ACC112 (cell line): Measurements from ENCODE around the gene SEPTIN12.
"Not testable (repeated sequence)": the region's sequence is repeated elsewhere in the genome, so short reads cannot be mapped to it uniquely, and the experiment has no call there.

Source experiments
- H2AFZ ChIP-seq: fragments of 200-600 bp; sonication (generic); one replicate; pipeline ENCODE4 v1.6.0; 2017; ENCODE audit warnings: antibody characterized with exemption, low read length; ENCODE audit not compliant: unreplicated experiment
- H3K27ac ChIP-seq: fragments of 200-600 bp; sonication (generic); 2 replicates; pipeline ENCODE4 v1.5.1; 2014; ENCODE audit warnings: low read depth, mild to moderate bottlenecking, antibody characterized with exemption, low read length, moderate library complexity
- H3K27me3 ChIP-seq: fragments of 200-600 bp; sonication (generic); 2 replicates; pipeline ENCODE4 v1.6.1; 2014; ENCODE audit warnings: mild to moderate bottlenecking, antibody characterized with exemption, low read length, moderate library complexity, mixed read lengths; ENCODE audit not compliant: insufficient read depth
- H3K36me3 ChIP-seq: fragments of 200-600 bp; sonication (generic); 2 replicates; pipeline ENCODE4 v1.6.1; 2016; ENCODE audit warnings: mild to moderate bottlenecking, antibody characterized with exemption, low read length, moderate library complexity, mixed read lengths; ENCODE audit not compliant: insufficient read depth
- H3K4me1 ChIP-seq: fragments of 200-600 bp; sonication (generic); one replicate; pipeline ENCODE4 v1.6.1; 2016; ENCODE audit warnings: low read length, mixed read lengths; ENCODE audit not compliant: insufficient read depth, unreplicated experiment, control insufficient read depth
- H3K4me3 ChIP-seq: fragments of 200-600 bp; sonication (generic); 2 replicates; pipeline ENCODE4 v1.5.1; 2014; ENCODE audit warnings: mild to moderate bottlenecking, low read depth, low read length
- H3K79me2 ChIP-seq: fragments of 200-600 bp; sonication (generic); one replicate; pipeline ENCODE4 v1.6.0; 2016; ENCODE audit warnings: low read length; ENCODE audit not compliant: control insufficient read depth, unreplicated experiment, insufficient read depth

Gene SEPTIN12

DNA sequence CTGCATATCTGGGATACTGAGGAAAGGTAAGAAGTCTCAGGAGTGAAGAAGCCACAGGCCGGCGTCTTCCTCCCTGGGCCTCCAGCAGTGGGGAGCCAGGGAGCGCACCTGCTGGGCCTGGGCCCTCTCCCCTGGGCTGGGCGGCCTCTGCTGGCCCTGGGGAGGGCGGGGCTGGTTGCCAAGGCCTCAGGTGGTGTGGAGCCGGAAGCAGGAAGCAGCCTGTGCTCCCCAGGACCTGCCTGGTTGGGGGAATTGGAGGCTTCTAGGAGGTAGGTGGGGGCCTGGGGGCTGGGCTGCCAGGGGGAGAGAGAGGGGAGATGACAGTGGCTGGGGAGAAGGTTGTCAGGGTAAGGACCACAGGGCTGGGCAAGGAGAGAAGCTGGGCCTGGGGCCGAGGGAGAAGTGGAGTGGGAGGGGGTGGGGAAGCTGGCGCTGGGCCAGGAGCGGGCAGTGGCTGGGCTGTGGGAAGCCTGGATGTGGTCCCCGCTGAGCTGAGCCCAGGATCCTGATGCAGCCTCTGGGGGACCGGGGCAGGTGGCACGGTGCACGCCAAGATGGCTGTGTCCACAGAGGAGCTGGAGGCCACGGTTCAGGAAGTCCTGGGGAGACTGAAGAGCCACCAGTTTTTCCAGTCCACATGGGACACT, 7.2 kb upstream of the SEPTIN12 start, which contains the start of gene SMIM22:
SMIM22 (plus strand) TSS at position 189 of the 647 bp plus-strand sequence; CDS start at position 555, 366 bp downstream.
- H2AFZ ChIP-seq, result no peak within 1 kb of the TSS
- no peaks in the 10 kb centered on the region for H3K36me3 ChIP-seq
- no peaks in the 10 kb centered on the region for H3K79me2 ChIP-seq
- no peak within 1 kb of the TSS for H3K27ac ChIP-seq
- no peak within 1 kb of the TSS for H3K4me3 ChIP-seq
- H3K27me3 ChIP-seq, result no peaks in the 10 kb centered on the region
- H3K4me1 ChIP-seq, result no peaks in the 10 kb centered on the region

DNA sequence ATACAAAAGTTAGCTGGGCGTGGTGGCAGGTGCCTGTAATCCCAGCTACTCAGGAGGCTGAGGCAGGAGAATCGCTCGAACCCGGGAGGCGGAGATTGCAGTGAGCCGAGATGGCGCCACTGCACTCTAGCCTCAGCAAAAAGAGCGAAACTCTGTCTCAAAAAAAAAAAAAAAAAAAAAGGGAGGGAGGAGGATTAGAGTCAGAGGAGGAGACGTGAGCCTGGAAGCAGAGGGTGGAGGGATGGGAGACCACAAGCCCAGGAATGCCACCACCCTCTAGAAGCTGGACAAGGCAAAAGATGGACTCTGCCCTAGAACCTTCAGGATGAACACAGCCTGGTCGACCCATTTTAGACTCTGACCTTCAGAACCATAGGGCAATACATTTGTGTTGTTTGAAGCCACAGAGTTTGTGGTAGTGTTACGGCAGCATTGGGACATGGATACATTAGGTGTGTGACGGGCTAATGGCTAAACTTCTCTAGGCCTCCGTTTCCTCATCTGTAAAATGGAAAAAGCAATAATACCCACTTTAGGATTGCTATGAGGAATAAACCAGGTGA, 4.9 kb upstream of the SEPTIN12 start:
- Histone ChIP-seq H2AFZ (no peak overlapping the region), H3K4me3 (no peak overlapping the region), H3K36me3 (no peaks in the 10 kb centered on the region), H3K27ac (no peak overlapping the region), H3K27me3 (no peaks in the 10 kb centered on the region), H3K79me2 (no peaks in the 10 kb centered on the region), H3K4me1 (no peaks in the 10 kb centered on the region)

DNA sequence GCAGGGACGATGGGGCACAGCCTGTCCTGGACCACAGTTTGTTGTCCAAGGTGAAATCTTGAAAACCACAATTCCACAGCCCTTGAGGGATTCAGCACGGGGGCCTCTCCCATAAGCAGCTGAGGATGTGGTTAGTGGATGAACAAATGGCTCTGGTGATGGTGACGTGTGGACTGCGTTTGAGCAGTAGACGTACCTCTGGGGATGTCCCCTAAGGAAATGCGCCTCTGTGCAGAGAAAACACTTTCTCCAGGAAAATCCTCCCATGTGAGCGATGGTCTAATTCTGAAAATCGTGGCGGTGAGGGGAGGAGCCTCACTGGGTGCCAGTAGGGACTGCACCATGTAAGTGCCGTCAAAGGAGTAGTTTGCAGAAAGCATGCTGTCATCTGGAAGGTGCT, 2.7 kb upstream of the SEPTIN12 start:
- no peaks in the 10 kb centered on the region for H3K27me3 ChIP-seq
- no peak overlapping the region for H2AFZ ChIP-seq
- no peaks in the 10 kb centered on the region for H3K4me1 ChIP-seq
- H3K36me3 ChIP-seq, result no peaks in the 10 kb centered on the region
- no peaks in the 10 kb centered on the region for H3K79me2 ChIP-seq
- H3K4me3 ChIP-seq, result no peak overlapping the region
- no peak overlapping the region for H3K27ac ChIP-seq

DNA sequence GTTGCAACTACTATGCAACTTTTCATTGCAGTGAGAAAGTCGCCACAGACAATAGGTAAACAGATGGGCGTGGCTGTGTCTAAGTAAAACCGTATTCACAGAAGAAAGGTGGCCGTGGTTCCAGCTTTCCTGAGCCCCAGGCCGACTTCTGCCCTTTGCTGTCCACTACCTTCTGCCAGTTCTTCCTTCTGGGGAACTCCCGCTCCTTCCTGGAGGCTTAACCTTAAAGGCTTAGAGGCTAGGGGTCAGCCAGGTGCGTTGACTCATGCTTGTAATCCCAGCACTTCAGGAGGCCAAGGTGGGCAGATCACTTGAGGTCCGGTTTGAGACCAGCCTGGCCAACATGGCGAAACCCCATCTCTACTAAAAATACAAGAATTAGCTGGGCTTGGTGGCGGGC, 2.1 kb upstream of the SEPTIN12 start:
- H3K27ac ChIP-seq, result no peak overlapping the region
- H3K79me2 ChIP-seq, result no peaks in the 10 kb centered on the region
- no peak overlapping the region for H3K4me3 ChIP-seq
- H3K27me3 ChIP-seq, result no peaks in the 10 kb centered on the region
- no peaks in the 10 kb centered on the region for H3K4me1 ChIP-seq
- H3K36me3 ChIP-seq, result no peaks in the 10 kb centered on the region
- H2AFZ ChIP-seq, result no peak overlapping the region

DNA sequence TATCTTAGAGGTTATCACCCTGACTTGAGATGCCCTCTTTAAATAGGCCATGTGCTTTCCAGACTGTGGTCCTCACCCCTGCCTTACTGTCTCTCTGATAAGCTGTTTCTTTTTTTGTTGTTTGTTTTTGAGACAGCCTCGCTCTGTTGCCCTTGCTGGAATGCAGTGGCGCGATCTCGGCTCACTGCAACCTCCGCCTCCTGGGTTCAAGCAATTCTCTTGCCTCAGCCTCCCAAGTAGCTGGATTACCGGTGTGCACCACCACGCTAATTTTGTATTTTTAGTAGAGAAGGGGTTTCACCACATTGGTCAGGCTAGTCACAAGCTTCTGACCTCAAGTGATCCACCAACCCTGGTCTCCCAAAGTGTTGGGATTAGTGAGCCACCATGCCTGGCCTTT, 765 bp upstream of the SEPTIN12 start:
- Histone ChIP-seq H3K4me1 (no peaks in the 10 kb centered on the region), H3K36me3 (no peaks in the 10 kb centered on the region), H3K27me3 (no peaks in the 10 kb centered on the region), H3K4me3 (no peak overlapping the region), H2AFZ (no peak overlapping the region), H3K79me2 (no peaks in the 10 kb centered on the region), H3K27ac (no peak overlapping the region)

DNA sequence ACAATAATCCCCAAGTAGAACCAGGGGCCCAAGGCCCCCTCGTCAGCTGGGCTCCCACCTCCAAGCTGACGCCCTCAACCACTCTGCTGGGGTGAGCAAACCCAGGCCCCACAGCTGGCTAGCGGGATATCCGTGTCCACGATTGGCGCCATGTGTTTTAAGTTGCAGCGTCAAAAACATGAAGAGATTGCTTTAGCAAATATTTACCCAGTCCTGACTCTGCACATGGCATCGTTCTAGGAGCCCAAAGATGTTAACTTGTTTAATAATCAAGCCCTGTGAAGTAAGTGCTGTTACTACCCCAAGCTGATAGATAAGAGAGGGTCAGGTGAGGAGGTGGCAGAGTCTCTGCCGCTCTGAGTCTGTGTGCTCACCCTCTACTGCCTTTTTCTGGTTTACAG, 344 bp upstream of the SEPTIN12 start:
- Histone ChIP-seq H3K4me3 (no peak overlapping the region), H3K79me2 (no peaks in the 10 kb centered on the region), H3K36me3 (no peaks in the 10 kb centered on the region), H3K27me3 (no peaks in the 10 kb centered on the region), H2AFZ (no peak overlapping the region), H3K27ac (no peak overlapping the region), H3K4me1 (no peaks in the 10 kb centered on the region)

- Histone ChIP-seq H3K4me3 (no peak overlapping the region), H2AFZ (no peak overlapping the region), H3K4me1 (no peaks in the 10 kb centered on the region), H3K36me3 (no peaks in the 10 kb centered on the region), H3K27ac (no peak overlapping the region), H3K27me3 (no peaks in the 10 kb centered on the region), H3K79me2 (no peaks in the 10 kb centered on the region)
Measured at GRCh38 chr16:4787068-4787467, 1.1 kb downstream of the SEPTIN12 start.

- no peak overlapping the region for H3K27ac ChIP-seq
- H3K79me2 ChIP-seq, result no peaks in the 10 kb centered on the region
- no peaks in the 10 kb centered on the region for H3K27me3 ChIP-seq
- H3K36me3 ChIP-seq, result no peaks in the 10 kb centered on the region
- no peak overlapping the region for H3K4me3 ChIP-seq
- no peaks in the 10 kb centered on the region for H3K4me1 ChIP-seq
- no peak overlapping the region for H2AFZ ChIP-seq
Measured at GRCh38 chr16:4785758-4786433, 2.2 kb downstream of the SEPTIN12 start.

DNA sequence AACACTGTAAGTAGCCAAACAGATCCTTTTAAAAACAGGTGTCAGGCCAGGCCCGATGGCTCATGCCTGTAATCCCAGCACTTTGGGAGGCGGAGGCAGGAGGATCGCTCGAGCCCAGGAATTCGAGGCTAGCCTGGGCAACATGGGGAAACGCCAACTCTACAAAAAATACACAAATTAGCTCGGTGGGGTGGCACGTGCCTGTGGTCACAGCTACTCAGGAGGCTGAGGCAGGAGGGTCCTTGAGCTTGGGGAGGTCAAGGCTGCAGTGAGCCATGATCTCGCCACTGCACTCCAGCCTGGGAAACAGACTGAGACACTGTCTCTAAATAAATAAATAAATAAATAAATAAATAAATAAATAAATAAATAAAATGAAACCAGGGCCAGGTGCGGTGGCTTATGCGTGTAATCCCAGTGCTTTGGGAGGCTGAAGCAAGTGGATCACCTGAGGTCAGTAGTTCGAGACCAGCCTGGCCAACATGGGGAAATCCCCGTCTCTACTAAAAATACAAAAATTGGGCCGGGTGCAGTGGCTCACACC, 3.6 kb downstream of the SEPTIN12 start:
- H3K36me3 ChIP-seq, H3K4me3 ChIP-seq, H3K4me1 ChIP-seq, H3K27ac ChIP-seq, H3K79me2 ChIP-seq, H2AFZ ChIP-seq, H3K27me3 ChIP-seq: not testable (repeated sequence)

DNA sequence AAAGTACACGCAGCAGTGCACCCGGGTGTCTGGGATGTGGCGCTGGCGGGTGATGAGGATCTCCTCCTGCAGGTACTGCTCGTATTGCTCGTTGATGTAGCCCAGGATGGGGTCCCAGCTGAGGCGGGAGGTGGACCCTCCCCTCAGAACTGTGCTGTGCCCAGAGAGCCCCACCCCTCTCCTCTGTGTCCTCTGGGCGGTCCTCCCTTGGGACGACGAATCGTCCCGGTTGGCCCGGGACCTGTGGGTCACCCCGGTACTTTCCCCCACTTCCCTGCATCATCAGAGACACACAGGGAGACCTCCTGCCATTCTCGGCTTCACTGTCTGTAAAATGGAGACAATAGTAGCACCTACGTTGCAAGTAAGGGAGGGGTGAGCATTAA, 4.2 kb downstream of the SEPTIN12 start:
- Histone ChIP-seq H2AFZ (no peak overlapping the region), H3K27ac (no peak overlapping the region), H3K36me3 (no peaks in the 10 kb centered on the region), H3K27me3 (no peaks in the 10 kb centered on the region), H3K79me2 (no peaks in the 10 kb centered on the region), H3K4me3 (no peak overlapping the region), H3K4me1 (no peaks in the 10 kb centered on the region)
